ENCODE results near the gene EFNA4.

EFNA4 gene

DNA sequence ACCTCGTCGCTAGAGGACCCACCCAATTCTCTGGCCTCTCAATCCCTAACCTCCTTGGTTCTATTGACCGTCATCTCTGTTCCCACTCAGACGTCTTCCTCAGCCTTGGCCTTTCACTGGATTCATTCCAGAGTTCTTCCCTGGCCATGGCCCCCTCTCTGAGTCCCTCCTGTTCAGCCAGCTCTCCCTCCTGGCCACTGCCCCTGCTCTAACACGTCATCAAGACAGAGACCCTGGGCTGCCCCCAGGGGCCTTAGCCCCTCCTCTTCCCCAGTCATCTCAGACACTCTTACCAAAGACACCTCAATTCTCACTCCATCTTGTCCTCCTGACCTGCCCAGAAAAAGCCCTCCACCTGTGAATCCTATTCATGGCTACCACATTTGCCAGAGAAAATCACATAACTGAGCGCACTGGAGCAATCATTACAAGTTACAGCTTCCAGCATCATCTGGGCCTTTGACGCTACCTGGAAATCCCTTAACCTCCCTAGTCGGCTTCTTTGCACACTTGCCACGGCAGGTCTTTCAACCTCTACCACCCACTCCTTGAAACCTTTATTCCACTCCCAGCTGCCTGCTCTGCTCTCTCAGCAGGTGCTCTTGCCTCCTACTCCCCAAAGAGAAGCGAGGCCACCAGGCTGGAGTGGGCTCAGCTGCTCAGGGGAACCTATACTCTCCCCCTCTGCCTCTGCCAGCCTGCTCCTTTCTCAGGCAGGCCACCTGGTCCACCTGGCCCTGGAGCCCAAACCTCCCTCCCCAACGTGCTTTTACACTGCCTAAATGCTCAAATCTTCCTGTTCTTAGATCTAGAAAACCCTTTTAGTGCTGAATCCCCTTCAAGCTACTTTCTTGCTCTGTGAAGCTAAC, 43.9 kb upstream of the EFNA4 start:
- TF ChIP-seq CEBPB (IDR thresholded peaks at IDR 0.05) = no peak
- TF ChIP-seq, protein P1, sequence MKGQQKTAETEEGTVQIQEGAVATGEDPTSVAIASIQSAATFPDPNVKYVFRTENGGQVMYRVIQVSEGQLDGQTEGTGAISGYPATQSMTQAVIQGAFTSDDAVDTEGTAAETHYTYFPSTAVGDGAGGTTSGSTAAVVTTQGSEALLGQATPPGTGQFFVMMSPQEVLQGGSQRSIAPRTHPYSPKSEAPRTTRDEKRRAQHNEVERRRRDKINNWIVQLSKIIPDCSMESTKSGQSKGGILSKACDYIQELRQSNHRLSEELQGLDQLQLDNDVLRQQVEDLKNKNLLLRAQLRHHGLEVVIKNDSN (IDR thresholded peaks at IDR 0.05) = no peak
- TF ChIP-seq CREB1 (IDR thresholded peaks at IDR 0.05; ENCODE audit: low read depth) = no peak
- TF ChIP-seq ZBTB7A (IDR thresholded peaks at IDR 0.05; ENCODE audit: low read depth) = no peak
- TF ChIP-seq FOXM1 (IDR thresholded peaks at IDR 0.05; ENCODE audit: borderline replicate concordance, low read depth) = no peak
- TF ChIP-seq TEAD4 (IDR thresholded peaks at IDR 0.05) = no peak
- no peak for TF ChIP-seq EP300 (IDR thresholded peaks at IDR 0.05; ENCODE audit: borderline replicate concordance)
- TF ChIP-seq TCF12 (IDR thresholded peaks at IDR 0.05; ENCODE audit: low read depth) = no peak
- TF ChIP-seq TAF1 (IDR thresholded peaks at IDR 0.05; ENCODE audit: low read depth) = no peak
- TF ChIP-seq, protein P2, sequence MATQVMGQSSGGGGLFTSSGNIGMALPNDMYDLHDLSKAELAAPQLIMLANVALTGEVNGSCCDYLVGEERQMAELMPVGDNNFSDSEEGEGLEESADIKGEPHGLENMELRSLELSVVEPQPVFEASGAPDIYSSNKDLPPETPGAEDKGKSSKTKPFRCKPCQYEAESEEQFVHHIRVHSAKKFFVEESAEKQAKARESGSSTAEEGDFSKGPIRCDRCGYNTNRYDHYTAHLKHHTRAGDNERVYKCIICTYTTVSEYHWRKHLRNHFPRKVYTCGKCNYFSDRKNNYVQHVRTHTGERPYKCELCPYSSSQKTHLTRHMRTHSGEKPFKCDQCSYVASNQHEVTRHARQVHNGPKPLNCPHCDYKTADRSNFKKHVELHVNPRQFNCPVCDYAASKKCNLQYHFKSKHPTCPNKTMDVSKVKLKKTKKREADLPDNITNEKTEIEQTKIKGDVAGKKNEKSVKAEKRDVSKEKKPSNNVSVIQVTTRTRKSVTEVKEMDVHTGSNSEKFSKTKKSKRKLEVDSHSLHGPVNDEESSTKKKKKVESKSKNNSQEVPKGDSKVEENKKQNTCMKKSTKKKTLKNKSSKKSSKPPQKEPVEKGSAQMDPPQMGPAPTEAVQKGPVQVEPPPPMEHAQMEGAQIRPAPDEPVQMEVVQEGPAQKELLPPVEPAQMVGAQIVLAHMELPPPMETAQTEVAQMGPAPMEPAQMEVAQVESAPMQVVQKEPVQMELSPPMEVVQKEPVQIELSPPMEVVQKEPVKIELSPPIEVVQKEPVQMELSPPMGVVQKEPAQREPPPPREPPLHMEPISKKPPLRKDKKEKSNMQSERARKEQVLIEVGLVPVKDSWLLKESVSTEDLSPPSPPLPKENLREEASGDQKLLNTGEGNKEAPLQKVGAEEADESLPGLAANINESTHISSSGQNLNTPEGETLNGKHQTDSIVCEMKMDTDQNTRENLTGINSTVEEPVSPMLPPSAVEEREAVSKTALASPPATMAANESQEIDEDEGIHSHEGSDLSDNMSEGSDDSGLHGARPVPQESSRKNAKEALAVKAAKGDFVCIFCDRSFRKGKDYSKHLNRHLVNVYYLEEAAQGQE (IDR thresholded peaks at IDR 0.05; ENCODE audit: low read depth) = no peak

DNA sequence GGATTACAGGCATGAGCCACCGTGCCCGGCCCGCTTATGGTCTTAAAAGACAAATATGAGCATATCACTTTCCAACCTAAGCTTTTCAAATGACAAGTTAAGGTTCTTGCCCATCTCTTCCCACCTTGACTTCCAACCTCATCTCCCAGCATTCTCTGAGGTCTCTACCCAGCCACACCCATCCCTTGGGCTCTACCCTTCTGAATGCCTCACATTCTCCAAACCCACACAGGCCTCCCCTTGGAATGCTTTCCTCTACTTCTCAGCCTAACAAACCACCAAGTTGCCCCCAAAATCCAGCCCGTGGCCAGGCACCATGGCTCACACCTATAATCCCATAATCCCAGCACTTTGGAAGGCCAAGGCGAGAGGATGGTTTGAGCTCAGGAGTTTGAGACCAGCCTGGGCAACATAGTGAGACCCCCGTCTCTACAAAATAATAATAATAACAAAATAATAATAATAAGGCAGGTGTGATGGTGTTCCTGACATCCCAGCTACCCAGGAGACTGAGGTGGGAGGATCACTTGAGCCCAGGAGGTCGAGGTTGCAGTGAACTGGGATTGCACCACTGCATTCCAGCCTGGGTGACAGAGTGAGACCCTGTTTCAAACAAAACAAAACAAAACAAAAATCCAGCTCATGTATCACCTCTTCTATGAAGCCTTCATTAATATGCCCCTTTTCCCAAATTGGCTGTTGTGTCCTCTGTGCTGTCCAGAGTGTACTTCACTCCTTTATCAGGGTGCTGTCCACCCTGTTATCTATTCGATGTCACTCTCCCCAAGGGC, 41.2 kb upstream of the EFNA4 start:
- TF ChIP-seq TAF1 (IDR thresholded peaks at IDR 0.05; ENCODE audit: low read depth) (no peak), TEAD4 (IDR thresholded peaks at IDR 0.05) (peak; percentile 33)

GRCh38 chr1:155022927-155023236, 40.7 kb upstream of the EFNA4 start:
- TF ChIP-seq, protein P2 (IDR thresholded peaks at IDR 0.05; ENCODE audit: low read depth) = no peak
- peak; percentile 42; the same call in 1 of the 2 replicates for TF ChIP-seq NFIC (IDR thresholded peaks at IDR 0.05)
- no peak for TF ChIP-seq RAD21 (IDR thresholded peaks at IDR 0.05; ENCODE audit: low read depth)
- no peak for TF ChIP-seq TAF1 (IDR thresholded peaks at IDR 0.05; ENCODE audit: low read depth)

DNA sequence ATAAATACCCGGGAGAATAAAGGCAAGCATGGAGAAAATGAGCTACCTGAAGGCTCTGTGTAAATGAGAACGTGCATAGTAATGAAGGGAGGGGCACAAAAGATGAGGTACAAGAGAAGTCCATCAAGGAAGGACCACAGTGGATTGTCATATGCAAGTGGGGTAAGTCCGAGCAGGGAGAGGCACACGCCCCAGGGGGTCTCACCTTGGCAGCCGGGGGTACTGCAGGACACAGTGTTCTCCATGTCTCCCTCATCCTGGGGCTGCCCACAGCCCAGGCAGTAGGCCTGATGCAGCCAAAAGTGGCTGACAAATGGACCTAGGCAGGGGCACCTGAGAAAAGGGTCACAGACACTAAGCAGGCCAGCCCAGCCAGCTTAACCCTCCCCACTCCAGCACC, 39.9 kb upstream of the EFNA4 start:
- TF ChIP-seq CREB1 (IDR thresholded peaks at IDR 0.05; ENCODE audit: low read depth) = no peak
- no peak for TF ChIP-seq FOXM1 (IDR thresholded peaks at IDR 0.05; ENCODE audit: borderline replicate concordance, low read depth)
- TF ChIP-seq, protein P1 (IDR thresholded peaks at IDR 0.05) = no peak
- TF ChIP-seq RAD21 (IDR thresholded peaks at IDR 0.05; ENCODE audit: low read depth) = no peak
- no peak for TF ChIP-seq YY1 (IDR thresholded peaks at IDR 0.05; ENCODE audit: low read depth)
- TF ChIP-seq TAF1 (IDR thresholded peaks at IDR 0.05; ENCODE audit: low read depth) = no peak
- TF ChIP-seq ZBTB7A (IDR thresholded peaks at IDR 0.05; ENCODE audit: low read depth) = no peak
- no peak for TF ChIP-seq CEBPB (IDR thresholded peaks at IDR 0.05)
- TF ChIP-seq, protein P2 (IDR thresholded peaks at IDR 0.05; ENCODE audit: low read depth) = no peak
- TF ChIP-seq TEAD4 (IDR thresholded peaks at IDR 0.05) = no peak
- TF ChIP-seq TCF12 (IDR thresholded peaks at IDR 0.05; ENCODE audit: low read depth) = no peak
- no peak for TF ChIP-seq EP300 (IDR thresholded peaks at IDR 0.05; ENCODE audit: borderline replicate concordance)

GRCh38 chr1:155024315-155024714, 39.2 kb upstream of the EFNA4 start:
- no peak for TF ChIP-seq CEBPB (IDR thresholded peaks at IDR 0.05)
- no peak for TF ChIP-seq MAX (IDR thresholded peaks at IDR 0.05)
- no peak for TF ChIP-seq YY1 (IDR thresholded peaks at IDR 0.05; ENCODE audit: low read depth)
- no peak for TF ChIP-seq NFIC (IDR thresholded peaks at IDR 0.05)
- no peak for TF ChIP-seq ZBTB7A (IDR thresholded peaks at IDR 0.05; ENCODE audit: low read depth)
- TF ChIP-seq RAD21 (IDR thresholded peaks at IDR 0.05; ENCODE audit: low read depth) = no peak
- TF ChIP-seq, protein P2 (IDR thresholded peaks at IDR 0.05; ENCODE audit: low read depth) = no peak
- TF ChIP-seq TEAD4 (IDR thresholded peaks at IDR 0.05) = no peak
- TF ChIP-seq CREB1 (IDR thresholded peaks at IDR 0.05; ENCODE audit: low read depth) = no peak
- TF ChIP-seq EGR1 (IDR thresholded peaks at IDR 0.05) = no peak
- TF ChIP-seq, protein P1 (IDR thresholded peaks at IDR 0.05) = no peak
- no peak for TF ChIP-seq TAF1 (IDR thresholded peaks at IDR 0.05; ENCODE audit: low read depth)
- TF ChIP-seq FOXM1 (IDR thresholded peaks at IDR 0.05; ENCODE audit: borderline replicate concordance, low read depth) = no peak
- no peak for TF ChIP-seq TCF12 (IDR thresholded peaks at IDR 0.05; ENCODE audit: low read depth)
- no peak for TF ChIP-seq EP300 (IDR thresholded peaks at IDR 0.05; ENCODE audit: borderline replicate concordance)
